ENCODE data around the gene PYCARD.
"Not testable (repeated sequence)": the region's sequence is repeated elsewhere in the genome, so short reads cannot be mapped to it uniquely, and the experiment has no call there.

PYCARD gene

DNA sequence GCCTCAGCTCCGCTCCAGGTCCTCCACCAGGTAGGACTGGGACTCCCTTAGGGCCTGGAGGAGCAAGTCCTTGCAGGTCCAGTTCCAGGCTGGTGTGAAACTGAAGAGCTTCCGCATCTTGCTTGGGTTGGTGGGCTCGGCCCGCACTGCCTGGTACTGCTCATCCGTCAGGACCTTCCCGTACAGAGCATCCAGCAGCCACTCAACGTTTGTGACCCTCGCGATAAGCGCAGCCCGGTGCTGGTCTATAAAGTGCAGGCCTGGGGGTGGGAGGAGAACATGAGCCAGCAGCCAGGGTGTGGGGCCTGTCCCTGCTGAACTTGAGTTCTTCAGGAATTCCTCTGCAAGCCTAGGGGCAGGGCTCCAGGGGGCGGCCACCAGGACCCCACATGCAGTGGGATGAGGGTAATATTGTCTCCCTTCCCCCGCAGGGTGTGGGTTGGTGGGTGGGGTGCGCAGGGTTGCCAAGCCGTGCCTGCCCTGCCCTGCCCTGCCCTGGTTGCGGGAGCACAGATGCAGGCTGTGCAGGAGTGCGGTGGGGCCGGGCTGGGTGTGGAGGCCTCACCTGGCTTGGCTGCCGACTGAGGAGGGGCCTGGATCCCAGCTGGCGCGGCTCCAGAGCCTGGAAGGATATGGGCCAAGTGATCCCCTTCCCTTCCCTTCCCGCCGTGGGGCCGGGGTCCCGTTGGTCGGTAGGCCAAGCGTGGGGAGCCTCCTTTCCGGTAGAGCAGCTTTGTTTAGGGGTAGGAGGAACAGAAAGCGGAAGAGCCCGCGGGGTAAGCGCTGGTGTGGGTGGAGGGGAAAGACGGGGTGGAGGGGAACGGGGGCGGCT lies 762 bp downstream of the PYCARD start:
- Histone ChIP-seq H3K18ac (ENCODE audit: low read length) (no peak overlapping the region), H4K91ac (ENCODE audit: low read depth, low read length) (no peak overlapping the region), H3K79me1 (ENCODE audit: low read length) (no peaks in the 10 kb centered on the region), H2BK120ac (ENCODE audit: insufficient read depth, low read length, poor library complexity) (no peak overlapping the region), H2BK12ac (ENCODE audit: low read length) (no peak overlapping the region), H3K27me3 (ENCODE audit: insufficient read depth, low read length) (peaks cover 11% of the 10 kb centered on the region), H3K27ac (ENCODE audit: low read depth, low read length) (no peak overlapping the region), H3K23ac (ENCODE audit: low read length) (no peak overlapping the region), H3K4me3 (ENCODE audit: low read depth, low read length) (peak overlapping the region; percentile 62), H4K8ac (ENCODE audit: low read depth, low read length) (no peak overlapping the region), H2AFZ (ENCODE audit: insufficient read depth, low read length, poor library complexity) (peak overlapping the region; percentile 27), H2AK5ac (ENCODE audit: low read length) (no peak overlapping the region), H3K9me3 (ENCODE audit: insufficient read depth, low read depth, low read length) (peaks cover 4% of the 10 kb centered on the region), H3K9ac (ENCODE audit: low read length) (no peak overlapping the region), H4K12ac (ENCODE audit: low read depth, low read length) (no peak overlapping the region), H3K4ac (ENCODE audit: low read depth, low read length) (no peak overlapping the region), H2BK5ac (ENCODE audit: low read depth, low read length, poor library complexity) (no peak overlapping the region), H3K79me2 (ENCODE audit: control insufficient read depth, insufficient read depth, low read length, poor library complexity) (no peaks in the 10 kb centered on the region), H3K4me1 (ENCODE audit: control insufficient read depth in 1 of 2, insufficient read depth in 2 of 2, low read length in 2 of 2) (peaks cover 9 to 11% of the 10 kb centered on the region in 2 experiments), H3K36me3 (ENCODE audit: control insufficient read depth in 1 of 2, insufficient read depth in 2 of 2, low read length in 2 of 2) (peaks cover 6 to 14% of the 10 kb centered on the region in 2 experiments), H3K14ac (ENCODE audit: low read length) (no peak overlapping the region), H3K4me2 (ENCODE audit: low read length) (peak overlapping the region; percentile 60)
- WGBS (ENCODE audit: extremely low coverage, insufficient coverage, insufficient read length), result no CpG with 5 or more reads among the region's 35 CpGs
- DNase-seq, result peak; percentile 58 to 65

DNA sequence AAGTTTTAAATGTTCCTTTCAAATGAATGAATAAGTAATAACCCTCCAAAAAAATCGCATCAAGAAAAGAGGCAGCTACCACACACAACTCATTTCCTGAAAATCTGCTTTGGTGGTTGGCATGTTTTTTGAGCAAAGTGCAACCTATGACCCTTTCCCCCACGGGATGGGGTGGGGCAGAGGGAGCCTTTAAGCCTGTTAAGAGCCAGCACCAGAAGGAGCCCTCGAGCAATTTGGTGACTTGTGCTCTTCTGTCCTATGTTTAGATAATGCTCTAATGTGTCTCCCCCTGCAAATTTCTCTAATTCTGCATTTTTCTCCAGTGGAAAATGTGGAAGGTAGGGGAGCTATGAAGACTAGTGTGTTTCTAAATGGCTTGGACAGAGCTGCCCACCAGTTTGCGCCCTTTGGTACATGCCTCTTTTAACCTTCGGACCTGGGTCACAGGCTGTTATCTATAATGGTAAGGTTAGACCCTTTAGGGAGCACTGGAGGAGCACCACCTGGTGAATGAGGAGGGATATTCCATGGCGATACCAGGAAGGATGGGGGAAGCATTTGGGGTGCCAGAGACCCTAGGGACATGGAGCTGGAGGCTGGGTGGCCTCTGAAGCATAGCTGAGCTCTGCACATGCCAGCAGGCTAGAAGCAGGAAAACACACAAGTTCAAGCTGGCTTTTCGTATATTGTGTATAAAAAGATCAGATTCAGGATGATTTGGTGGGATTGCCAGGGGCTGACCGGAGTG lies 1.6 kb downstream of the PYCARD start:
- Histone ChIP-seq H3K14ac (ENCODE audit: low read length) (no peak overlapping the region), H2AFZ (ENCODE audit: insufficient read depth, low read length, poor library complexity) (no peak overlapping the region), H2AK5ac (ENCODE audit: low read length) (no peak overlapping the region), H3K18ac (ENCODE audit: low read length) (no peak overlapping the region), H3K9me3 (ENCODE audit: insufficient read depth, low read depth, low read length) (peaks cover 4% of the 10 kb centered on the region), H3K4ac (ENCODE audit: low read depth, low read length) (no peak overlapping the region), H2BK12ac (ENCODE audit: low read length) (no peak overlapping the region), H3K4me1 (ENCODE audit: control insufficient read depth in 1 of 2, insufficient read depth in 2 of 2, low read length in 2 of 2) (peaks cover 9 to 11% of the 10 kb centered on the region in 2 experiments), H4K12ac (ENCODE audit: low read depth, low read length) (no peak overlapping the region), H4K91ac (ENCODE audit: low read depth, low read length) (no peak overlapping the region), H3K4me2 (ENCODE audit: low read length) (no peak overlapping the region), H3K4me3 (ENCODE audit: low read depth, low read length) (no peak overlapping the region), H4K8ac (ENCODE audit: low read depth, low read length) (no peak overlapping the region), H3K27ac (ENCODE audit: low read depth, low read length) (no peak overlapping the region), H2BK5ac (ENCODE audit: low read depth, low read length, poor library complexity) (no peak overlapping the region), H3K9ac (ENCODE audit: low read length) (no peak overlapping the region), H3K23ac (ENCODE audit: low read length) (no peak overlapping the region), H3K27me3 (ENCODE audit: insufficient read depth, low read length) (peaks cover 11% of the 10 kb centered on the region), H2BK120ac (ENCODE audit: insufficient read depth, low read length, poor library complexity) (no peak overlapping the region), H3K79me1 (ENCODE audit: low read length) (no peaks in the 10 kb centered on the region), H3K36me3 (ENCODE audit: control insufficient read depth in 1 of 2, insufficient read depth in 2 of 2, low read length in 2 of 2) (peaks cover 11 to 21% of the 10 kb centered on the region in 2 experiments), H3K79me2 (ENCODE audit: control insufficient read depth, insufficient read depth, low read length, poor library complexity) (no peaks in the 10 kb centered on the region)
- no CpG with 5 or more reads among the region's 8 CpGs for WGBS (ENCODE audit: extremely low coverage, insufficient coverage, insufficient read length)
- peak; percentile 54 to 60 for DNase-seq

DNA sequence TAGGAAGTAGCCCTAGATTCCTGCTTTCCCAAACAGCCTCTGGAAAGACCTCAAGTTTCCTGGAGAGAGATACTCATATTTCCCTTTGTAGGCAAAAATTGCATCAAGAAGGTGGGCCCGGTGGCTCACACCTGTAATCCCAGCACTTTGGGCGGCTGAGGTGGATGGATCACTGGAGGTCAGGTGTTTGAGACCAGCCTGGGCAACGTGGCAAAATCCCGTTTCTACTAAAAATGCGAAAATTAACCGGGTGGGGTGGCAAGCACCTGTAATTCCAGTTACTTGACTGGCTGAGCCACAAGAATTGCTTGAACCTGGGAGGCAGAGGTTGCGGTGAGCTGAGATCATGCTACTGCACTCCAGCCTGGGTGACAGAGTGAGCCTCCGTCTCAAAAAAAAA lies 2.4 kb downstream of the PYCARD start:
- not testable (repeated sequence) for H3K9me3 ChIP-seq (ENCODE audit: insufficient read depth, low read depth, low read length); H3K79me2 ChIP-seq (ENCODE audit: control insufficient read depth, insufficient read depth, low read length, poor library complexity); H4K12ac ChIP-seq (ENCODE audit: low read depth, low read length); H2BK5ac ChIP-seq (ENCODE audit: low read depth, low read length, poor library complexity); H2AK5ac ChIP-seq (ENCODE audit: low read length); H3K4me3 ChIP-seq (ENCODE audit: low read depth, low read length); H3K23ac ChIP-seq (ENCODE audit: low read length); H3K4me2 ChIP-seq (ENCODE audit: low read length); H3K79me1 ChIP-seq (ENCODE audit: low read length); H2BK120ac ChIP-seq (ENCODE audit: insufficient read depth, low read length, poor library complexity); H2BK12ac ChIP-seq (ENCODE audit: low read length); H3K4ac ChIP-seq (ENCODE audit: low read depth, low read length); H3K9ac ChIP-seq (ENCODE audit: low read length); H2AFZ ChIP-seq (ENCODE audit: insufficient read depth, low read length, poor library complexity); H3K18ac ChIP-seq (ENCODE audit: low read length); H3K14ac ChIP-seq (ENCODE audit: low read length); H4K8ac ChIP-seq (ENCODE audit: low read depth, low read length); H3K27ac ChIP-seq (ENCODE audit: low read depth, low read length); H4K91ac ChIP-seq (ENCODE audit: low read depth, low read length)
- DNase-seq, result peak in 1 of 2 donors; percentile 22
- WGBS (ENCODE audit: extremely low coverage, insufficient coverage, insufficient read length), result no CpG with 5 or more reads among the region's 8 CpGs
- Histone ChIP-seq H3K27me3 (ENCODE audit: insufficient read depth, low read length) (peaks cover 11% of the 10 kb centered on the region), H3K36me3 (ENCODE audit: control insufficient read depth in 1 of 2, insufficient read depth in 2 of 2, low read length in 2 of 2) (peaks cover 18 to 30% of the 10 kb centered on the region in 2 experiments), H3K4me1 (ENCODE audit: control insufficient read depth in 1 of 2, insufficient read depth in 2 of 2, low read length in 2 of 2) (peaks cover 9 to 11% of the 10 kb centered on the region in 2 experiments)

DNA sequence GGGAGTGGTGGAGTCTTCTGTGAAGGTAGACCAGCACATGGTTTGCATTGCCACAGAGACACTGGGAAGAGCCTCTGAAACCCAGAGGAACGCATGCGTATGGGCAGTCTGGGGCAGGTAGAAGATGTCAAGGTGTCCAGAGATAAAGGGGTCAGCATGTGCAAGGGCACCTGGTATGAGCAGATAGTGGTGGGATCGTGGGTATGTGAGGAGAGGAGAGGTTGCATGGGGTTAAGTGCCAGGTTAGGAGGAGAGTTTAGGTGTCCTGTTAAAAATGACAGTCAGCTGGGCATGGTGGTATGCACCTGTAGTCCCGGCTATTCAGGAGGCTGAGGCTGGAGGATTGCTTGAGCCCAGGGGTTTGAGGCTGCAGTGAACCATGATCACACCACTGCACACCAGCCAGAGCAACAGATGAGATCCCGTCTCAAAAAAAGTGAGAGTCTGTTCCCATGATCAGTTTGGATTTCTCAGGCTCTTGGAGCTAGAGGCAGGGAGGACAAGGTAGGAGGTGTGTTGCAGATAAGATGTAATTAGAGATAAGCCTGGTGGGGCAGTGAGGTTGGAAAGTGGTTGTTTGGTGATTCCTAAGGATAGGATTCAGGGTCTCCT lies 3.0 kb downstream of the PYCARD start:
- peaks cover 2% of the 10 kb centered on the region for H3K9me3 ChIP-seq (ENCODE audit: insufficient read depth, low read depth, low read length)

More for the DNA sequence above, 3.0 kb downstream of the PYCARD start:
- no CpG with 5 or more reads among the region's 5 CpGs for WGBS (ENCODE audit: extremely low coverage, insufficient coverage, insufficient read length)
- H4K8ac ChIP-seq (ENCODE audit: low read depth, low read length), result no peak overlapping the region
- H3K36me3 ChIP-seq (ENCODE audit: control insufficient read depth in 1 of 2, insufficient read depth in 2 of 2, low read length in 2 of 2), result peaks cover 21 to 35% of the 10 kb centered on the region in 2 experiments
- H2AFZ ChIP-seq (ENCODE audit: insufficient read depth, low read length, poor library complexity), result no peak overlapping the region
- H3K4me2 ChIP-seq (ENCODE audit: low read length), result no peak overlapping the region
- H2BK5ac ChIP-seq (ENCODE audit: low read depth, low read length, poor library complexity), result no peak overlapping the region
- no peak overlapping the region for H3K4ac ChIP-seq (ENCODE audit: low read depth, low read length)
- no peak overlapping the region for H2BK120ac ChIP-seq (ENCODE audit: insufficient read depth, low read length, poor library complexity)
- H4K12ac ChIP-seq (ENCODE audit: low read depth, low read length), result no peak overlapping the region
- H2BK12ac ChIP-seq (ENCODE audit: low read length), result no peak overlapping the region
- no peak overlapping the region for H3K9ac ChIP-seq (ENCODE audit: low read length)
- H3K18ac ChIP-seq (ENCODE audit: low read length), result no peak overlapping the region
- peak in 1 of 2 donors; percentile 18 for DNase-seq
- H3K27ac ChIP-seq (ENCODE audit: low read depth, low read length), result no peak overlapping the region
- no peaks in the 10 kb centered on the region for H3K79me2 ChIP-seq (ENCODE audit: control insufficient read depth, insufficient read depth, low read length, poor library complexity)
- peaks cover 9 to 11% of the 10 kb centered on the region in 2 experiments for H3K4me1 ChIP-seq (ENCODE audit: control insufficient read depth in 1 of 2, insufficient read depth in 2 of 2, low read length in 2 of 2)
- H3K23ac ChIP-seq (ENCODE audit: low read length), result no peak overlapping the region
- no peak overlapping the region for H3K14ac ChIP-seq (ENCODE audit: low read length)
- H2AK5ac ChIP-seq (ENCODE audit: low read length), result no peak overlapping the region
- no peak overlapping the region for H3K4me3 ChIP-seq (ENCODE audit: low read depth, low read length)
- no peaks in the 10 kb centered on the region for H3K79me1 ChIP-seq (ENCODE audit: low read length)
- H4K91ac ChIP-seq (ENCODE audit: low read depth, low read length), result no peak overlapping the region
- peaks cover 11% of the 10 kb centered on the region for H3K27me3 ChIP-seq (ENCODE audit: insufficient read depth, low read length)
